IMR-90 (cell line): Measurements from ENCODE around the gene ESD. TPM values are rescaled to one million over a fixed set of nuclear protein-coding genes. Genes with fewer than 3 reads are reported as not detected.
A peak's percentile ranks its signal among the peaks of the same experiment; 100 is the strongest.

Experiments used
- ATAC-seq: fragments of 200-7000 bp; cut with Tn5 transposase; 2 replicates; pipeline ENCODE4 v1.9.1; 2020; ENCODE audit warnings: low read depth, mild to moderate bottlenecking, moderate library complexity
- BruUV-seq: library from RNA; stranded (reverse); fragments of 400-500 nt; replicated peaks from 2 replicates; lab custom pipeline; 2021; lab: Mats Ljungman, UMichigan
- CTCF ChIA-PET: fragments of 300-600 bp; formaldehyde crosslinking; extraction: SDS; loops from one replicate; lab custom pipeline; 2021; ENCODE audit warnings: antibody characterized with exemption; lab: Yijun Ruan, JAX
- POLR2A ChIA-PET: fragments of 300-600 bp; sonication (Branson Sonifier 250); formaldehyde crosslinking; loops from one replicate; lab custom pipeline; 2022; ENCODE audit warnings: antibody characterized with exemption; ENCODE audit not compliant: unreplicated experiment; lab: Charles Lee
- DNase-seq: peaks from one replicate; pipeline ENCODE4 v3.0.0; 2013
- H2AFZ ChIP-seq: replicated peaks from 2 replicates; pipeline ENCODE3; 2013; ENCODE audit warnings: low read length, mild to moderate bottlenecking; ENCODE audit not compliant: poor library complexity
- H2AK5ac ChIP-seq: 2 replicates; pipeline ENCODE4 v1.6.1; 2013; ENCODE audit warnings: low read depth, low read length, inconsistent platforms
- H2AK9ac ChIP-seq: replicated peaks from 2 replicates; pipeline ENCODE3; 2013; ENCODE audit warnings: mild to moderate bottlenecking, low read depth, low read length, moderate library complexity; ENCODE audit not compliant: poor library complexity
- H2BK120ac ChIP-seq: 2 replicates; pipeline ENCODE4 v1.6.1; 2013; ENCODE audit warnings: low read depth, low read length, inconsistent platforms
- H2BK15ac ChIP-seq: 3 replicates; pipeline ENCODE4 v1.6.1; 2013; ENCODE audit warnings: low read depth, low read length, inconsistent platforms
- H2BK20ac ChIP-seq: 2 replicates; pipeline ENCODE4 v1.6.1; 2013; ENCODE audit warnings: low read depth, mild to moderate bottlenecking, inconsistent platforms, low read length, moderate library complexity
- H2BK5ac ChIP-seq: 2 replicates; pipeline ENCODE4 v1.6.1; 2013; ENCODE audit warnings: mild to moderate bottlenecking, low read depth, low read length, inconsistent platforms; ENCODE audit not compliant: poor library complexity, severe bottlenecking
- H3K14ac ChIP-seq: replicated peaks from 2 replicates; pipeline ENCODE4 v1.6.1; 2013; ENCODE audit warnings: low read depth, low read length, inconsistent platforms
- H3K18ac ChIP-seq: 2 replicates; pipeline ENCODE4 v1.6.1; 2013; ENCODE audit warnings: low read depth, low read length, control low read depth
- H3K23ac ChIP-seq: 2 replicates; pipeline ENCODE4 v1.6.1; 2013; ENCODE audit warnings: low read depth, low read length, inconsistent platforms
- H3K27ac ChIP-seq: 2 replicates; pipeline ENCODE4 v1.5.1; 2013; ENCODE audit warnings: mild to moderate bottlenecking, control low read depth, low read length; ENCODE audit not compliant: insufficient read depth
- H3K27me3 ChIP-seq: 2 replicates; pipeline ENCODE4 v1.6.1; 2013; ENCODE audit warnings: low read length; ENCODE audit not compliant: control insufficient read depth, insufficient read depth
- H3K36me3 ChIP-seq: 2 replicates; pipeline ENCODE4 v1.6.1; 2013; ENCODE audit warnings: low read length, mixed read lengths; ENCODE audit not compliant: control insufficient read depth, insufficient read depth
- H3K4ac ChIP-seq: 2 replicates; pipeline ENCODE4 v1.6.1; 2013; ENCODE audit warnings: low read depth, low read length, inconsistent platforms
- H3K4me1 ChIP-seq: 2 replicates; pipeline ENCODE4 v1.6.1; 2013; ENCODE audit warnings: low read length, mixed read lengths; ENCODE audit not compliant: control insufficient read depth, insufficient read depth
- H3K4me2 ChIP-seq: 2 replicates; pipeline ENCODE4 v1.6.1; 2013; ENCODE audit warnings: low read depth, mild to moderate bottlenecking, control low read depth, low read length, moderate library complexity
- H3K4me3 ChIP-seq: 2 replicates; pipeline ENCODE4 v1.5.1; 2013; ENCODE audit warnings: low read depth, mild to moderate bottlenecking, control low read depth, low read length, moderate library complexity; ENCODE audit not compliant: insufficient read depth
- H3K56ac ChIP-seq: 2 replicates; pipeline ENCODE4 v1.6.1; 2013; ENCODE audit warnings: low read length, inconsistent platforms; ENCODE audit not compliant: insufficient read depth; ENCODE audit errors: extremely low read depth
- H3K79me1 ChIP-seq, 2 experiments: 2 replicates each; pipeline ENCODE4 v1.6.1; 2013; ENCODE audit warnings: low read length in 2 of 2, inconsistent platforms in 1 of 2, low read depth in 1 of 2
- H3K9ac ChIP-seq: 2 replicates; pipeline ENCODE4 v1.6.1; 2013; ENCODE audit warnings: low read depth, low read length, control low read depth
- H3K9me1 ChIP-seq: 2 replicates; pipeline ENCODE4 v1.6.1; 2013; ENCODE audit warnings: low read length, inconsistent platforms; ENCODE audit not compliant: insufficient read depth
- H3K9me3 ChIP-seq: 2 replicates; pipeline ENCODE4 v1.6.1; 2013; ENCODE audit warnings: low read length; ENCODE audit not compliant: control insufficient read depth, insufficient read depth
- H4K20me1 ChIP-seq: 2 replicates; pipeline ENCODE4 v1.6.1; 2013; ENCODE audit warnings: low read length, inconsistent platforms; ENCODE audit not compliant: insufficient read depth
- H4K5ac ChIP-seq: 2 replicates; pipeline ENCODE4 v1.6.1; 2013; ENCODE audit warnings: mild to moderate bottlenecking, low read depth, low read length, control low read depth
- H4K8ac ChIP-seq, 2 experiments: 2 replicates each; pipeline ENCODE4 v1.6.1; 2013; ENCODE audit warnings: low read depth in 2 of 2, low read length in 2 of 2, control low read depth in 1 of 2, inconsistent platforms in 1 of 2
- H4K91ac ChIP-seq: 2 replicates; pipeline ENCODE4 v1.6.1; 2013; ENCODE audit warnings: low read depth, low read length, inconsistent platforms; ENCODE audit not compliant: insufficient read depth
- CEBPB ChIP-seq: IDR thresholded peaks from 2 replicates; pipeline ENCODE4 v1.6.1; 2012; ENCODE audit warnings: low read depth, low read length, improper control_type of control experiment
- RAD21 ChIP-seq: IDR thresholded peaks from 2 replicates; pipeline ENCODE4 v1.6.1; 2012; ENCODE audit warnings: low read length, improper control_type of control experiment
- WGBS, 2 experiments: methylation state at CpG; one replicate each; pipeline versions ENCODE4 v1.1.5 to v1.1.7; 2013; ENCODE audit warnings: missing lambda C conversion rate in 2 of 2; ENCODE audit not compliant: insufficient read length in 1 of 2; ENCODE audit errors: extremely low coverage in 2 of 2; 5-methylcytosine and 5-hydroxymethylcytosine counted together
- dilution Hi-C: fragments of 300-500 bp; cut with HindIII; formaldehyde crosslinking; loops from one replicate; pipeline ENCODE4 v1.14.3; 2018; ENCODE audit warnings: low sequenced_read_pairs; ENCODE audit not compliant: unreplicated experiment
- in situ Hi-C: fragments of 300-500 bp; cut with MboI; formaldehyde crosslinking; loops from 3 replicates; pipeline ENCODE4 v1.14.3; 2019; ENCODE audit warnings: low sequenced_read_pairs, inconsistent platforms, mixed read lengths
- intact Hi-C: fragments of 100-400 bp; cut with micrococcal nuclease; formaldehyde crosslinking; loops from 2 replicates; pipeline ENCODE4 v1.10.0; 2022
- polyA plus RNA-seq, 3 experiments: library from polyadenylated mRNA; depleted of rRNA; stranded (reverse); fragments of >200 nt; gene quantifications; 2 replicates each; pipeline ENCODE4 v1.2.3, GENCODE V29; 2012; ENCODE audit warnings: low replicate concordance in 1 of 3
- total RNA-seq: library from RNA; depleted of rRNA; stranded (reverse); fragments of >200 nt; gene quantifications from 2 replicates; pipeline ENCODE4 v1.2.3, GENCODE V29; 2012

Gene ESD
- total and polyA plus RNA-seq, 2 of the 4 experiments (the other 2 are of a cell fraction), result 90.4 to 135 TPM

DNA sequence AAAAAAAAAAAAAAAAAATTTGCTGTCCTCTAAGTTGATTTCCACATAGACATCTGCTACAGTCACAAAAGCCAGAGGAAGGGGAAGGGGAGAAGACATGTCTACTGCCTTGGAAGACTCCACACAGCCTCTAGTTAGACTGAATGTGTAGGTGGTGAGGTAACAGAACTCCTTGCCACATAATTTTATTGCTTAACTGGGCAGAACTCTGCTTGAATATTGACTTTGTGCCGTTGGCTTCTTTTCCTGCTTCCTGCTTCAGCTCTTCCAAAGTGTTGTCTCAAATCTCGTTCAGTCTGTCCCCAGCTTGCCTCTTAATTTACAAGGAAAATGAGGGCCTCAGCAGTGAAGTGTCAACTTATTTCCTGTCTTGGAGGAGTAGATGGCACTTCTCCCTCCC, 37.1 kb downstream of the ESD start:
- H2BK120ac ChIP-seq, result no peak overlapping the region
- no peak overlapping the region for H4K91ac ChIP-seq
- in situ Hi-C loops (no loop called here), intact Hi-C loops (loop anchor here (5.0 to 10.0 kb wide), 2 partner anchors 835 to 1012 kb away; no protein-coding TSS in a partner anchor), dilution Hi-C loops (no loop called here)
- H3K9ac ChIP-seq, result no peak overlapping the region
- no peaks in the 10 kb centered on the region for H3K79me1 ChIP-seq
- ChIA-PET CTCF (no interaction called here), POLR2A (no interaction called here)
- no peak overlapping the region for H4K8ac ChIP-seq
- no peak overlapping the region for H3K4me2 ChIP-seq
- H2AK9ac ChIP-seq, result no peak overlapping the region
- no peak overlapping the region for H2BK5ac ChIP-seq
- no peak overlapping the region for H4K5ac ChIP-seq
- H3K27ac ChIP-seq, result no peak overlapping the region
- H3K4me1 ChIP-seq, result no peaks in the 10 kb centered on the region; the same call in 1 of the 2 replicates
- H3K9me1 ChIP-seq, result no peaks in the 10 kb centered on the region
- no peak for ATAC-seq
- H3K4ac ChIP-seq, result no peak overlapping the region
- no peak overlapping the region for H3K4me3 ChIP-seq
- no peak overlapping the region for H2AK5ac ChIP-seq
- no peak overlapping the region for H3K56ac ChIP-seq
- no peak for DNase-seq
- no TSS peak for BruUV-seq
- no peaks in the 10 kb centered on the region for H3K36me3 ChIP-seq
- H2BK15ac ChIP-seq, result no peak overlapping the region
- H4K20me1 ChIP-seq, result no peaks in the 10 kb centered on the region
- TF ChIP-seq CEBPB (peak; percentile 21; the same call in 1 of the 2 replicates), RAD21 (no peak)
- no peaks in the 10 kb centered on the region for H3K9me3 ChIP-seq
- no peak overlapping the region for H3K18ac ChIP-seq
- H3K27me3 ChIP-seq, result peaks cover 10% of the 10 kb centered on the region
- no peak overlapping the region for H3K23ac ChIP-seq
- H2AFZ ChIP-seq, result no peak overlapping the region
- H3K14ac ChIP-seq, result no peak overlapping the region
- H2BK20ac ChIP-seq, result no peak overlapping the region
- WGBS, 2 experiments, result no CpG with 5 or more reads among the region's 2 CpGs
